NCI-H460 (cell line): ENCODE measurements around the gene LYPLA2. TPM values are rescaled to one million over a fixed set of nuclear protein-coding genes. Genes with fewer than 3 reads are reported as not detected.
A peak's percentile ranks its signal among the peaks of the same experiment; 100 is the strongest.

Experiments
- DNase-seq: peaks from one replicate; pipeline ENCODE4 v3.0.0-alpha.2; 2016; ENCODE audit warnings: low read depth; ENCODE audit errors: extremely low read depth
- polyA plus RNA-seq: library from polyadenylated mRNA; depleted of rRNA; stranded (reverse); fragments of >200 nt; gene quantifications from 2 replicates; pipeline ENCODE4 v1.2.3, GENCODE V29; 2014; cell fraction: nucleus; rRNA removed
- total RNA-seq: library from RNA; depleted of rRNA; stranded (reverse); fragments of >200 nt; shearing (Covaris generic); gene quantifications from 2 replicates; pipeline ENCODE4 v1.2.3, GENCODE V29; 2014; rRNA removed

Gene LYPLA2
- 50.8 and 54.3 TPM in 2 replicates for total RNA-seq
- polyA plus RNA-seq: 54.9 and 75.9 TPM in 2 replicates

GRCh38 chr1:23790696-23791515, at the start of gene LYPLA2:
Gene LYPLA2 (plus strand): TSS chr1:23791145. CDS start chr1:23792683, 1,538 bp downstream.
- DNase-seq: peak; percentile 75

- DNase-seq: no peak
Observed at GRCh38 chr1:23741609-23742008, 49.3 kb upstream of the LYPLA2 start.

GRCh38 chr1:23742670-23743286, 48.2 kb upstream of the LYPLA2 start:
- no peak for DNase-seq

GRCh38 chr1:23743287-23744152, 47.4 kb upstream of the LYPLA2 start, which contains the start of gene ELOA:
Gene ELOA (plus strand): TSS chr1:23743471. CDS start chr1:23743504, 33 bp downstream.
- DNase-seq: peak; percentile 33

GRCh38 chr1:23745515-23745914, 45.4 kb upstream of the LYPLA2 start:
- peak; percentile 36 for DNase-seq

GRCh38 chr1:23748016-23748415, 42.9 kb upstream of the LYPLA2 start:
- DNase-seq: no peak

- DNase-seq: peak; percentile 50
Observed at GRCh38 chr1:23751050-23751814, 39.7 kb upstream of the LYPLA2 start.

- DNase-seq: no peak
Observed at GRCh38 chr1:23751815-23752200, 39.1 kb upstream of the LYPLA2 start.

- DNase-seq: no peak
Observed at GRCh38 chr1:23752909-23753308, 38.0 kb upstream of the LYPLA2 start.

- no peak for DNase-seq
Observed at GRCh38 chr1:23756676-23757075, 34.3 kb upstream of the LYPLA2 start.

- DNase-seq: no peak
Observed at GRCh38 chr1:23757812-23758211, 33.1 kb upstream of the LYPLA2 start.

GRCh38 chr1:23759277-23759676, 31.7 kb upstream of the LYPLA2 start:
- DNase-seq: no peak

GRCh38 chr1:23763041-23763577, 27.8 kb upstream of the LYPLA2 start:
- no peak for DNase-seq

- DNase-seq: no peak
Observed at GRCh38 chr1:23768733-23769132, 22.2 kb upstream of the LYPLA2 start.

GRCh38 chr1:23772049-23772853, 18.7 kb upstream of the LYPLA2 start:
- peak; percentile 78 for DNase-seq

GRCh38 chr1:23772854-23773242, 18.1 kb upstream of the LYPLA2 start:
- no peak for DNase-seq

- DNase-seq: no peak
Observed at GRCh38 chr1:23774174-23774880, 16.6 kb upstream of the LYPLA2 start.

GRCh38 chr1:23776217-23776616, 14.7 kb upstream of the LYPLA2 start:
- no peak for DNase-seq
